Measurements from ENCODE around the gene YJU2. TPM values are rescaled to one million over a fixed set of nuclear protein-coding genes. Genes with fewer than 3 reads are reported as not detected.

YJU2 gene
- total and polyA plus RNA-seq, 2 of the 13 experiments (the other 11 are each of a cell fraction or from before 2014, with no cell fraction given) = 9.3 to 17.9 TPM

GRCh38 chr19:4268816-4269430 is 22.0 kb downstream of the YJU2 start:
- no TSS peak for BruUV-seq (replicated peaks)
- peak; percentile 7; the same call in 1 of the 3 replicates for ATAC-seq
- in situ Hi-C loops (cut with HindIII; ENCODE audit: extremely low pct_ligation_motif_present, low pct_unique_long_range_greater_than_20kb) (loop anchor here (5.0 kb wide), 1 partner anchor 83 kb away; no protein-coding TSS in a partner anchor), intact Hi-C loops (cut with micrococcal nuclease; ENCODE audit: unreplicated experiment) (loop anchor here (5.0 kb wide), 1 partner anchor 133 kb away; the partner anchor contains the start of genes CHAF1A and SH3GL1)
- H3K4me2 ChIP-seq (ENCODE audit: low read depth, low read length) = no peak overlapping the region
- peak; percentile 8 for FAIRE-seq
- H3K9ac ChIP-seq (ENCODE audit: insufficient read depth, low read depth, low read length) = no peak overlapping the region
- no peak overlapping the region for H3K4me3 ChIP-seq (replicated peaks in 1 of 3; ENCODE audit: insufficient read depth in 1 of 3, low read depth in 2 of 3, low read length in 3 of 3)
- H3K4me1 ChIP-seq (ENCODE audit: insufficient read depth, low read length) = peaks cover 20% of the 10 kb centered on the region
- CTCF ChIA-PET (ENCODE audit: low intra/inter-chr PET ratio, low total read pairs) = interaction anchor here (3.2 kb wide), 1 partner anchor 84 kb away, joined by 41 read pairs; no protein-coding TSS in a partner anchor
- peaks cover 6 to 9% of the 10 kb centered on the region in 2 experiments; a peak in 3 of 5 replicates for H3K36me3 ChIP-seq (replicated peaks in 1 of 2; ENCODE audit: control insufficient read depth in 1 of 2, insufficient read depth in 2 of 2, low read length in 2 of 2)
- WGBS (ENCODE audit: low lambda C conversion rate) = 85% methylated on average over 10 of the region's 13 CpGs
- no peak overlapping the region for H2AFZ ChIP-seq (ENCODE audit: low read length)
- no peaks in the 10 kb centered on the region for H4K20me1 ChIP-seq (ENCODE audit: insufficient read depth, low read length)
- no peaks in the 10 kb centered on the region for H3K27me3 ChIP-seq (ENCODE audit: control insufficient read depth in 1 of 2, insufficient read depth in 2 of 2, low read length in 2 of 2)
- H3K79me2 ChIP-seq (ENCODE audit: insufficient read depth, low read length) = no peaks in the 10 kb centered on the region
- POLR2A ChIA-PET = interaction anchor here (0.7 to 2.8 kb wide), 8 partner anchors 15 to 189 kb away, joined by 3 to 23 read pairs (median 4); partner anchors contain the start of genes MPND, STAP2, UBXN6 and YJU2
- H3K27ac ChIP-seq (ENCODE audit: extremely low read length, insufficient read depth, low read length) = peak overlapping the region; percentile 73
- no peaks in the 10 kb centered on the region for H3K9me3 ChIP-seq (ENCODE audit: low read length)
- DNase-seq (ENCODE audit: low spot score) = no peak
- TF ChIP-seq KDM2A (CRISPR knock-in tag; IDR thresholded peaks at IDR 0.05; ENCODE audit: borderline replicate concordance, low read depth) (no peak), ZNF224 (CRISPR knock-in tag; IDR thresholded peaks at IDR 0.05) (no peak), PAWR (CRISPR knock-in tag; IDR thresholded peaks at IDR 0.05; ENCODE audit: borderline replicate concordance) (no peak), ZSCAN25 (CRISPR knock-in tag; IDR thresholded peaks at IDR 0.05) (no peak), ZNF335 (CRISPR knock-in tag; IDR thresholded peaks at IDR 0.05) (no peak), RBAK (CRISPR knock-in tag; IDR thresholded peaks at IDR 0.05) (no peak), ZNF124 (CRISPR knock-in tag; IDR thresholded peaks at IDR 0.05) (no peak), ZBTB33 (CRISPR knock-in tag; IDR thresholded peaks at IDR 0.05) (peak; percentile 61; the same call in 1 of the 2 replicates), RERE (CRISPR knock-in tag; IDR thresholded peaks at IDR 0.05; ENCODE audit: low read depth) (no peak), ZNF230 (CRISPR knock-in tag; IDR thresholded peaks at IDR 0.05) (no peak), CHD2 (IDR thresholded peaks at IDR 0.05; ENCODE audit: low read depth, low read length) (no peak), ZNF552 (CRISPR knock-in tag; IDR thresholded peaks at IDR 0.05; ENCODE audit: borderline replicate concordance) (no peak), ARID2 (CRISPR knock-in tag; IDR thresholded peaks at IDR 0.05; ENCODE audit: borderline replicate concordance) (no peak), ZNF83 (CRISPR knock-in tag; IDR thresholded peaks at IDR 0.05; ENCODE audit: borderline replicate concordance) (no peak), ZNF121 (CRISPR knock-in tag; IDR thresholded peaks at IDR 0.05) (peak; percentile 56; the same call in 1 of the 2 replicates), MZF1 (CRISPR knock-in tag; IDR thresholded peaks at IDR 0.05; ENCODE audit: borderline replicate concordance) (no peak), NFRKB (IDR thresholded peaks at IDR 0.05) (no peak), ZNF354B (CRISPR knock-in tag; IDR thresholded peaks at IDR 0.05) (no peak), RCOR2 (CRISPR knock-in tag; IDR thresholded peaks at IDR 0.05) (no peak)
